K562 (cell line): Measurements from ENCODE around the gene GPR142. TPM values are rescaled to one million over a fixed set of nuclear protein-coding genes. Genes with fewer than 3 reads are reported as not detected.

ENCODE experiments used
- DMBX1 ChIP-seq: fragments of 250-450 bp; sonication (Bioruptor Pico); IDR thresholded peaks from 2 replicates; pipeline ENCODE4 v1.8.0; 2022; ENCODE audit warnings: inconsistent platforms, mild to moderate bottlenecking, moderate library complexity, borderline replicate concordance
- ERF ChIP-seq: fragments of 450-650 bp; formaldehyde crosslinking; IDR thresholded peaks from 2 replicates; pipeline ENCODE4 v1.4.0; 2020; ENCODE audit warnings: mild to moderate bottlenecking, mixed read lengths
- GABPA ChIP-seq: fragments of 200-800 bp; sonication (Bioruptor generic); conservative IDR thresholded peaks from 2 replicates; pipeline ENCODE4 v1.6.1; 2016; ENCODE audit warnings: low read depth, missing genetic modification characterization, missing compliant biosample characterization
- GATA2 ChIP-seq: sonication (generic); formaldehyde crosslinking; IDR thresholded peaks from 2 replicates; pipeline ENCODE4 v1.4.0; 2020; ENCODE audit warnings: mild to moderate bottlenecking, missing genetic modification reagents
- RBBP5 ChIP-seq: fragments of 200-600 bp; sonication (generic); IDR thresholded peaks from 2 replicates; pipeline ENCODE4 v1.6.1; 2012; ENCODE audit warnings: borderline replicate concordance, mild to moderate bottlenecking, low read length, control low read depth, inconsistent platforms; ENCODE audit not compliant: insufficient read depth, poor library complexity, severe bottlenecking
- SIN3B ChIP-seq: fragments of 450-650 bp; IDR thresholded peaks from 2 replicates; pipeline ENCODE4 v1.6.1; 2017; ENCODE audit warnings: low read depth, mild to moderate bottlenecking, moderate library complexity
- SPI1 ChIP-seq: IDR thresholded peaks from 2 replicates; pipeline ENCODE4 v1.6.1; 2011; ENCODE audit warnings: low read depth, low read length, control low read depth, borderline replicate concordance
- TCF7L2 ChIP-seq: fragments of 150-350 bp; IDR thresholded peaks from 2 replicates; pipeline ENCODE4 v1.6.1; 2016; ENCODE audit warnings: low read depth, mild to moderate bottlenecking, low read length, moderate library complexity
- TRIM24 ChIP-seq, 2 experiments: fragments of 450-650 bp; IDR thresholded peaks; 2 replicates each; pipeline ENCODE4 v1.6.1; 2016
- ZC3H4 ChIP-seq: sonication (generic); formaldehyde crosslinking; IDR thresholded peaks from 2 replicates; pipeline ENCODE4 v1.9.0; 2021; ENCODE audit warnings: missing genetic modification reagents, borderline replicate concordance
- ZNF121 ChIP-seq: sonication (generic); formaldehyde crosslinking; conservative IDR thresholded peaks from 2 replicates; pipeline ENCODE4 v1.8.0; 2022; ENCODE audit warnings: missing genetic modification reagents
- ZNF408 ChIP-seq: fragments of 250-450 bp; sonication (Bioruptor Pico); IDR thresholded peaks from 2 replicates; pipeline ENCODE4 v1.4.0; 2020; ENCODE audit warnings: low read depth, mild to moderate bottlenecking, moderate library complexity
- ZNF41 ChIP-seq: fragments of 250-450 bp; sonication (Bioruptor Pico); conservative IDR thresholded peaks from 2 replicates; pipeline ENCODE4 v1.4.0; 2020; ENCODE audit warnings: mild to moderate bottlenecking
- ZNF766 ChIP-seq: fragments of 200-800 bp; sonication (Bioruptor generic); conservative IDR thresholded peaks from 2 replicates; pipeline ENCODE4 v1.6.1; 2016; ENCODE audit warnings: missing genetic modification characterization, missing compliant biosample characterization
- polyA plus RNA-seq, 8 experiments: library from polyadenylated mRNA; depleted of rRNA in 4 of 8; stranded (reverse) in 5 of 8; unstranded in 3 of 8; fragments of >200 nt; fragmentation: Nextera tagmentation in 2 of 8; fragmentation: Illumina TruSeq in 1 of 8; extraction: Ambion mirVana in 2 of 8; extraction: Trizol in 1 of 8; gene quantifications; 2 replicates each; pipeline versions ENCODE4 v1.2.1 to v1.2.3, GENCODE V29; 2011 to 2014; ENCODE audit warnings: inconsistent platforms in 1 of 8, missing spikeins in 1 of 8
- total RNA-seq, 7 experiments: library from RNA; depleted of rRNA in 6 of 7; stranded (reverse); fragments of >200 nt in 6 of 7; fragmentation: Illumina TruSeq in 2 of 7; extraction: Trizol in 2 of 7; gene quantifications; 2 replicates each; pipeline versions ENCODE4 v1.2.1 to v1.2.3, GENCODE V29; 2011 to 2021; ENCODE audit warnings: low replicate concordance in 1 of 7
- TF ChIP-seq, protein P1 (sequence below): sonication (generic); formaldehyde crosslinking; IDR thresholded peaks from 2 replicates; pipeline ENCODE4 v1.8.0; 2023; ENCODE audit warnings: mild to moderate bottlenecking, missing genetic modification reagents
- TF ChIP-seq, protein P2 (sequence below): sonication (generic); formaldehyde crosslinking; IDR thresholded peaks from 2 replicates; pipeline ENCODE4 v1.8.1; 2023; ENCODE audit warnings: mild to moderate bottlenecking, missing genetic modification reagents
- TF ChIP-seq, protein P3 (sequence below): fragments of 250-450 bp; sonication (Bioruptor Pico); IDR thresholded peaks from 2 replicates; pipeline ENCODE4 v1.8.0; 2022; ENCODE audit warnings: moderate library complexity, mild to moderate bottlenecking, inconsistent platforms
- TF ChIP-seq, protein P4 (sequence below): IDR thresholded peaks from 3 replicates; pipeline ENCODE4 v1.6.1; 2011; ENCODE audit warnings: borderline replicate concordance, mild to moderate bottlenecking, moderate library complexity; ENCODE audit not compliant: insufficient read length; ENCODE audit errors: extremely low read depth

Gene GPR142
- total and polyA plus RNA-seq, 9 of the 15 experiments (the other 6 are each of a cell fraction or from before 2014, with no cell fraction given): not detected

DNA sequence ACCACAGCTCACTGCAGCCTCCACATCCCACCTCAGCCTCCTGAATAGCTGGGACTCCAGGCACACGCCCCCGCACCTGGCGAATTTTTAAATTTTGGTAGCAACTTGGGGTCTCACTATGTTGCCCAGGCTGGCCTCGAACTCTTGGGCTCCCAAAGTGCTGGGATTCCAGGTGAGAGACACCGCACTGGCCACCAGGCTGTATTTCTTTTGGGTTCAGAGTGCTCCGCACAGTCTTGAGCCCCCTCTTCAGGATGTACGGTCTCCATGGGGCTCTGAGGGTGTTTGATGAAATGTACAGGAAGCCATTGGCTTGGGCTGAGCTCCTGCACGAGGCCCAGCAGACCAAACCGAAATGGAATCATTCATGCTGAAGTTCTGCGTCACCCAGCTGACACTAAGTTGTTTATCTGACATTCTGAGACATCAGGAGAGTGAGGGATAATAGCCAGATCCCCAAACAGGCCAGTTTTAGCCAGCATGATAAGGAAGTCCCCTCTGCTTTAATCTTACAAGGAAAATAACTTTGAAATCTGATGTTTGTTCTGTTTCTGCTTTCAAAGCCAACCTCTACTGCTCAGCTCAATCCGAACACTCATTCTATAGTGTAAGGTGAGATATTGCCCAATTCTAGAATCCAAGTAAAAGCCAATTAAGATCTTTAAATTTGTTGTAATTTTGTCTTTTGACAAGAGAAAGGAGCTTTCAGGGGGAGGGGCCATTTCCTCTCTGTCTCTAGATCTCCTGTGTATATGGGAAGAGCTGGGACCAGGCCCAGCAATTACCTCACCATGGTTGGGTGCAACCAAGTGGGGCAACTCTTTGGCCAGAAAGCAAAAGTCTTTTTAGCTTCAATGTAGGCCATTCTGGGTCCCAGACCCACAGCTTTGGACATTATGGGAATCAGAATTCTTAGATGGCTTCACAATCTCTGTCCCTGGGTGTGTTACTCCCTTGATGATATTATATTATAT is 23.7 kb downstream of the GPR142 start (continued):
- TF ChIP-seq, protein P1, sequence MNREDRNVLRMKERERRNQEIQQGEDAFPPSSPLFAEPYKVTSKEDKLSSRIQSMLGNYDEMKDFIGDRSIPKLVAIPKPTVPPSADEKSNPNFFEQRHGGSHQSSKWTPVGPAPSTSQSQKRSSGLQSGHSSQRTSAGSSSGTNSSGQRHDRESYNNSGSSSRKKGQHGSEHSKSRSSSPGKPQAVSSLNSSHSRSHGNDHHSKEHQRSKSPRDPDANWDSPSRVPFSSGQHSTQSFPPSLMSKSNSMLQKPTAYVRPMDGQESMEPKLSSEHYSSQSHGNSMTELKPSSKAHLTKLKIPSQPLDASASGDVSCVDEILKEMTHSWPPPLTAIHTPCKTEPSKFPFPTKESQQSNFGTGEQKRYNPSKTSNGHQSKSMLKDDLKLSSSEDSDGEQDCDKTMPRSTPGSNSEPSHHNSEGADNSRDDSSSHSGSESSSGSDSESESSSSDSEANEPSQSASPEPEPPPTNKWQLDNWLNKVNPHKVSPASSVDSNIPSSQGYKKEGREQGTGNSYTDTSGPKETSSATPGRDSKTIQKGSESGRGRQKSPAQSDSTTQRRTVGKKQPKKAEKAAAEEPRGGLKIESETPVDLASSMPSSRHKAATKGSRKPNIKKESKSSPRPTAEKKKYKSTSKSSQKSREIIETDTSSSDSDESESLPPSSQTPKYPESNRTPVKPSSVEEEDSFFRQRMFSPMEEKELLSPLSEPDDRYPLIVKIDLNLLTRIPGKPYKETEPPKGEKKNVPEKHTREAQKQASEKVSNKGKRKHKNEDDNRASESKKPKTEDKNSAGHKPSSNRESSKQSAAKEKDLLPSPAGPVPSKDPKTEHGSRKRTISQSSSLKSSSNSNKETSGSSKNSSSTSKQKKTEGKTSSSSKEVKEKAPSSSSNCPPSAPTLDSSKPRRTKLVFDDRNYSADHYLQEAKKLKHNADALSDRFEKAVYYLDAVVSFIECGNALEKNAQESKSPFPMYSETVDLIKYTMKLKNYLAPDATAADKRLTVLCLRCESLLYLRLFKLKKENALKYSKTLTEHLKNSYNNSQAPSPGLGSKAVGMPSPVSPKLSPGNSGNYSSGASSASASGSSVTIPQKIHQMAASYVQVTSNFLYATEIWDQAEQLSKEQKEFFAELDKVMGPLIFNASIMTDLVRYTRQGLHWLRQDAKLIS: no peak
- TF ChIP-seq SIN3B (no peak), ZNF408 (no peak), TCF7L2 (no peak), ERF (0 out of 2 replicates have a peak, but pooled peaks have one; percentile 55), ZNF41 (CRISPR knock-in tag) (no peak), SPI1 (no peak), GATA2 (CRISPR knock-in tag) (no peak), DMBX1 (CRISPR knock-in tag) (no peak), ZNF121 (CRISPR knock-in tag) (peak; percentile 94), RBBP5 (no peak), TRIM24 (IDR thresholded peaks at IDR 0.05) (no peak), GABPA (peak; percentile 22; the same call in 1 of the 2 replicates), ZC3H4 (no peak), ZNF766 (CRISPR knock-in tag) (no peak)
- TF ChIP-seq, protein P2, sequence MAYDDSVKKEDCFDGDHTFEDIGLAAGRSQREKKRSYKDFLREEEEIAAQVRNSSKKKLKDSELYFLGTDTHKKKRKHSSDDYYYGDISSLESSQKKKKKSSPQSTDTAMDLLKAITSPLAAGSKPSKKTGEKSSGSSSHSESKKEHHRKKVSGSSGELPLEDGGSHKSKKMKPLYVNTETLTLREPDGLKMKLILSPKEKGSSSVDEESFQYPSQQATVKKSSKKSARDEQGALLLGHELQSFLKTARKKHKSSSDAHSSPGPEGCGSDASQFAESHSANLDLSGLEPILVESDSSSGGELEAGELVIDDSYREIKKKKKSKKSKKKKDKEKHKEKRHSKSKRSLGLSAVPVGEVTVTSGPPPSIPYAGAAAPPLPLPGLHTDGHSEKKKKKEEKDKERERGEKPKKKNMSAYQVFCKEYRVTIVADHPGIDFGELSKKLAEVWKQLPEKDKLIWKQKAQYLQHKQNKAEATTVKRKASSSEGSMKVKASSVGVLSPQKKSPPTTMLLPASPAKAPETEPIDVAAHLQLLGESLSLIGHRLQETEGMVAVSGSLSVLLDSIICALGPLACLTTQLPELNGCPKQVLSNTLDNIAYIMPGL (CRISPR knock-in tag): no peak
- TF ChIP-seq, protein P3, sequence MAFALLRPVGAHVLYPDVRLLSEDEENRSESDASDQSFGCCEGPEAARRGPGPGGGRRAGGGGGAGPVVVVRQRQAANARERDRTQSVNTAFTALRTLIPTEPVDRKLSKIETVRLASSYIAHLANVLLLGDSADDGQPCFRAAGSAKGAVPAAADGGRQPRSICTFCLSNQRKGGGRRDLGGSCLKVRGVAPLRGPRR: no peak
- TF ChIP-seq, protein P4, sequence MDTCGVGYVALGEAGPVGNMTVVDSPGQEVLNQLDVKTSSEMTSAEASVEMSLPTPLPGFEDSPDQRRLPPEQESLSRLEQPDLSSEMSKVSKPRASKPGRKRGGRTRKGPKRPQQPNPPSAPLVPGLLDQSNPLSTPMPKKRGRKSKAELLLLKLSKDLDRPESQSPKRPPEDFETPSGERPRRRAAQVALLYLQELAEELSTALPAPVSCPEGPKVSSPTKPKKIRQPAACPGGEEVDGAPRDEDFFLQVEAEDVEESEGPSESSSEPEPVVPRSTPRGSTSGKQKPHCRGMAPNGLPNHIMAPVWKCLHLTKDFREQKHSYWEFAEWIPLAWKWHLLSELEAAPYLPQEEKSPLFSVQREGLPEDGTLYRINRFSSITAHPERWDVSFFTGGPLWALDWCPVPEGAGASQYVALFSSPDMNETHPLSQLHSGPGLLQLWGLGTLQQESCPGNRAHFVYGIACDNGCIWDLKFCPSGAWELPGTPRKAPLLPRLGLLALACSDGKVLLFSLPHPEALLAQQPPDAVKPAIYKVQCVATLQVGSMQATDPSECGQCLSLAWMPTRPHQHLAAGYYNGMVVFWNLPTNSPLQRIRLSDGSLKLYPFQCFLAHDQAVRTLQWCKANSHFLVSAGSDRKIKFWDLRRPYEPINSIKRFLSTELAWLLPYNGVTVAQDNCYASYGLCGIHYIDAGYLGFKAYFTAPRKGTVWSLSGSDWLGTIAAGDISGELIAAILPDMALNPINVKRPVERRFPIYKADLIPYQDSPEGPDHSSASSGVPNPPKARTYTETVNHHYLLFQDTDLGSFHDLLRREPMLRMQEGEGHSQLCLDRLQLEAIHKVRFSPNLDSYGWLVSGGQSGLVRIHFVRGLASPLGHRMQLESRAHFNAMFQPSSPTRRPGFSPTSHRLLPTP: no peak
